Embryonic facial prominence (tissue), 1 donor: ENCODE results near the gene TMEM272.

ENCODE experiments used
- DNase-seq: peaks from one replicate; pipeline ENCODE4 v3.0.0-alpha.2; 2016; ENCODE audit errors: extremely low spot score

Gene TMEM272

DNA sequence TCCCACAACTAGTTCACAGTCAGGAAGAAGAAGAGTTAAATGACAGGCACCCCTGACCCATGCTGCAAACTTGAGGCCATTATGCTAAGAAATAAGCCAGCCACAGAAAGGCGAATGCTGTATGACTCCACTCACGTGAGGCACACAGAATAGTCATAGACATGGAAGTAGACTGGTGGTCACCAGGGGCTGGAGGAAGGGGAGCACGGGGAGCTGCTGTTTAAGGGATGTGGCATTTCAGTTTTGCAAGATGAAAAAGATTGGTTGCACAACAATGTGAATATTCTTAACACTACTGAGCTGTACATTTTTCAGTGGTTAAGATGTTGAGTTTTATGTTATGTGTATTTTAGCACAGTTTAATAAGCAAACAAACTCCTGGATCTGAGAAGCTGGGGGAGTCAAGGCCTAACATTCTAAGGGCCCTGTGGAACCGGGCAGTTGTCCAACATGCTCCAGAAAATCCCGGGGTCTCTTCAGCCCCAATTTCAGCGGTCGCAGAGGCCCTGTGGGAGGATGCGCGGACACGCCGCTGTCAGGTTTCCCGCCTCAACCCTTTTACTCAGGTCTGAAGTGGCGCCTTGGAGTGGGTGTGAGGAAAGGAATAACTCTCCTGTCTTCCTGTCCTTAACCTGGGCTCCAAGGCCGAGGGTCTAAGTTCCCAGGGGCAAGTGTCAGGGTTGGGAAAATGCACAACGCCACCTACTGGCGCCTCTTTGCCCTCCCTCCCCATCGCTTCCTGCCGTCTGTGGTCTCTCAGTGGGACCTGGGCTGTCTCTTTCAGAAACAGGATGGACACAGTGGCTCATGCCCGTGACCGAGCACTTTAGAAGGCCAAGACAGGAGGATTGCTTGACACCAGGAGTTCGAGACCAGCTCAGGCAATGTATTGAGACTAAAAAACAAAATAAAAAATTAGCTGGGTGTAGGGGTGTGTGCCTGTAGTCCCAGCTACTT is 4.4 kb upstream of the TMEM272 start:
- DNase-seq: no peak

DNA sequence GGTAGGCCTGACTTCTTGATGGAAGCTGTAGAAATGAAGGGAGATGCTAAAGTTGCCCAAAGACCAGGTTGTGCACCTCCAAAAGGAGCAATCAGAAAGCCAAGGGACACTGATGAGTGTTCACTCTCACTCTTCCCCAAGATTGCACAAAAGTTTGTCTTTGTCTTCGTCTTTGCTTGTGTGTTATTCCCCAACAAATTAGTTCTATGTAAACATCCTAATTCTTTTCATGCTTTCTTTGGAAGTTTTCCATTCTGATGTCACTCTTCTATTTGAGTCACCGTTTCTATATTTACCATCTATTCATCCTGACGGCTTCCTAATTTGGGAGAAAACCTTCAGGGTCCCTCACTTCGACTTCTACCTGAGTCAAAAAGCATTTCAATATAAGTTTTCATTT is 3.7 kb upstream of the TMEM272 start:
- DNase-seq: no peak

DNA sequence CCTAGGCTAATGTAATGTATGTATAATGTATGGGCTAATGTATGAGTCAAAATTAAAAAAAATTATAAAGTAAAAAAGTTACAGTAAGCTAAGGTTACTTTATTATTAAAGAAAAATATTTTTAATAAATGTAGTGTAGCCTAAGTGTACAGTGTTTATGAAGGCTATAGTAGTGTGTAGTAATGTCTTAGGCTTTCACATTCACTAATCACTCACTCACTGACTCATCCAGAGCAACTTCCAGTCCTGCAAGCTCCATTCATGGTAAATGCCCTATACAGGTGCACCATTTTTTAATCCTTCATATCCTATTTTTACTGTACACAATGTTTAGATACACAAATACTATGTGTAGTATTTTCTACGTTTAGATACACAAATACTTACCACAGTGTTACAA is 1.8 kb upstream of the TMEM272 start:
- DNase-seq: no peak

DNA sequence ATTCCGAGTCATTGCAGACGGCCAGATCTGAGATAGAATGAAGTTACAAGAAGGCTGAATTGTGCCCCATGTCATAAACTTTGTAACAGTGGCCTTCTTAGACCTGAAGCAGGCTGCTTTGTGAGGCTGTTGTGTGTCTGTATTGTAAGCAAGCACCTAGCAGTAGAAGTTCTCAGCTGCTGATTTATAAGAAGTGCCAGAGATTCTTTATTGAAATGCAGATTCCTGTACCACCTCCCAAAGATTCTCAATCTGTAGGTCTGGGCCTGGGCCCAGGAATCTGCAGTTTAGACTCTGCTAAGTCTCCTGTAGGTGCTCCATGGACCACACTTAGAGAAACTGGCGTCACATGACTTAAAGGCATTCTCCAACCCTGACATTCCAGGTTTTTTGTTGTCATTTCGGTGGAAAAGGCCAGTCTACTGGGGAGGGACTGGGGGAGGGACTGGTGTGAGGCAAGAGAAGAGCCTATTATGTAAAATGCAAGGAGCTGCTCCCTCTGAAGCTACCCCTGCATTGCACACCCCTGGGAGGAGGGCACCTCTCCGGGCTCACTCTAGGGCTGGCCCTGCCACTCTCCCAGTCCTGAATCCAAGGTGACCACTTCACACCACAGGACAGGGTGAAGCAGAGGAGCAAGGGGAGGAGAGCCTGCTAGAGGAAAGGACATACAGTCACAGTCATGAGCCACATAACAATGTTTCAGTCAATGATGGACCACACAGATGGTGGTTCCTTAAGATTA is 769 bp upstream of the TMEM272 start:
- DNase-seq: no peak

DNA sequence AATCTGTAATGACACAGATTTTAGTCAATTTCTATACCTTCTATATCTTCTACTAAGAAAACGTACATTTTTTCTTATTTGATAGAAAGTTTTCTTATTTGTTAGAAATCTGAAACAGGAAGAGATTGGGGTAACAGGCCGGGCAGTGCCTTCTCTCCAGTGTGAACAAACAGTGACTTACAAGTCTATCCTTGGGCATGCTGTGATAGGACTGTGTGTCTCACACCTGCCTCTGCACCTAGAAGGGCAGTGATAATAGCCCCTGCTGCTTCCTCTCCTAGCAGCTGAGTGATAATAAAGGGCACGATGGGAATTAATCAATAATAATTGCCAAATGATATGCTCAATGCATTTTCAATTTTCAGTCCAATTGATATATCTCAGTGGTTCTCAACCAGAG is 1.4 kb downstream of the TMEM272 start:
- no peak for DNase-seq

DNA sequence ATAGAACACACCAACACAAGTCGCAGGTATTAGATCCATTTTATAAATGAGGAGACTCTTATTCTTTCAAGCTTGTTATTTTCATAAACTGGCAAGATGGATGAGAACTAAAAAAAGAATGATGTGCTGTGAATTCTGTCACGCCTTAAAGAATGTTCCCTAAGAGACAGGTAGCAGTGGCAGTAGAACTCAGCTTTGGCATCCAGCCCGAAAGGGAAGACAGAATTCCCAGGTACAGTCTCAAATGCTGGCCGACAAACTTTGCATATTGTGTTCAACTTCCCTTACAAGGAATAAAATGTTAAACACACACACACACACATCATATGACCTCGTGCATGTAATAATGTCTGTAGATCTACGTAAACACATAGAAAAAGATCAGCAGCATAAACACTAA is 3.2 kb downstream of the TMEM272 start:
- no peak for DNase-seq

DNA sequence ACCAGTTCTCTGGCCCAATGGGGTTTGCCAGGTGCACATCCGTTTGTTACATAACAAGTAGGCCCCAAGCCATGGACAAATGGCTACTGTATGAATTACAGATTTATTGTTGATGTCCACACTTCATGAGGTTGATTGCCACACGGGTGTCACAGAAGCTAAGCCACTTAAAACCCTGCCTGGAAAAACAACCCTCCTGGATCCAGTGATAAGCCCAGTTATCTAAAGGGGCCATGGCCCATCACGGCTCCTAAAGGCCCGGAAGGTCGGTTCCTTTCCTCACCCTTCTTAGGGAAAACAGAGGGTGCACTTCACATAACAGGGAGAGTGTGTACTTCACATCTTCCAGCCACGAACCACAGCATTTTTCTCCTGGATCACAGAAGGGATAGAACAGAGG is 4.1 kb downstream of the TMEM272 start:
- no peak for DNase-seq

DNA sequence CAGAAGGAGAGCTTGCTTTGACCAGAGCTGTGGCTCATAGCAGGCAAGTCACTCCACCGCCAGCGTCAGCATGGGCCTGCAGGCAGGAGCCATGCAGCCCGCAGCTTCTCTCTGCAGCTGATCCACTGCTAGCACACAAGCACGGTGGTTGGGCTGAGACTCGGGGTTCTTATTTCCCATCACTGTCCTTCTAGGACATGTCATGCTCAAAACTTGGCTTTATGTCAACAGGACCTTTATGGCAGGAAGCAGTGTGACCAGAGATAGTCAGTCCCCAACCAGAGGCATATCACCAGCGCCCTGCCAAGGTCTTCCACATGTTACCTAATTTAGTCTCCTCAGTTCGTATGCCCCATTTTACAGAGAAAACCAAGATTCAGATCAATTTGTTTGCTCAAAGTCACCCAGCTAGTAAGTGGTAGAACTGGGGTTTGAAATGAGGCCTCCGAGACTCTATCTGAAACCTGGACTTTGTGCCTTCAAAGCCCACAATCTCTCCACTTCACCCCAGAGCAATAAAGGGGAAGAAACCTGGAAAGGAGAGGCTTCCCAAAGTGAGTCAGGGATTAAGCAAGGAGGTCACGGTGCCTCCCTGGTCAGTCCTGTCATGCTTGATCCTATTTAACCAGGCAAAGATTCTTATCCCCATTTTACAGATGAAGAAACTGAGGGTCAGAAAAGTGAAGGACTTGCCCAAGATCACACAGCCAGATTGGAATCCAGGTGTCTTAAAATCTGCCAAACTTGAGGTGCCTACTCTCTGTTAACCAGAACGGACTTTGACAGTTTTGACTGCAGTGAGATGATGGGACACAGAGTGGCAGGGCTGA is 5.1 kb downstream of the TMEM272 start:
- no peak for DNase-seq

DNA sequence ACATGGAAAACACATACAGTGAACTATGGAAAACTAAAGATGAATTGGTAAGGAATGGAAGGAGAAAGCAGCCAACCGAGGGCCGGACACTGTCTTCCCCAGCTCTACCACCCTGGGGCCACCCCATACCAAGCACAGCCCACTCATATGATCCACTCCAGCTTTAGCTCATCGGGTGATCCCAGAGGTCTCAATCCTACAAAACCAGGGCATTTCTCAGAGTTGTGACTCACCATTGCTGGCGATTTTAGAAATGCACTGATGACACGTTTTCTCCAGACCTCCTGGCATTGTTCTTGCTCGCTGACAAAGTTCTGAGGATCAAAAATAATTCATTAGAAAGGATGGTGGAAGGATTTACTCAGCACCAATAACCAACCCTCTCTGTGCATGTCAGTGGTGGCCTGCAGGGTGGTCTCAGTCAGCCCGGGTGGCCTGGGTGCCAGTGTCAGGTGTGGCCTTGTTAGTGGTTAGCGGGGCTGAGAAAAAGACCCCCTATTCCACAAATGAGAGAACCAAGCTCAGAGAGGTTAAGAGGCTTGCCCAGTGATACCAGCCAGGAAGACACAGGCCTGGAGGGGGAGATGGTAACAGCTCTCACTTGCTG is 6.6 kb downstream of the TMEM272 start:
- no peak for DNase-seq

DNA sequence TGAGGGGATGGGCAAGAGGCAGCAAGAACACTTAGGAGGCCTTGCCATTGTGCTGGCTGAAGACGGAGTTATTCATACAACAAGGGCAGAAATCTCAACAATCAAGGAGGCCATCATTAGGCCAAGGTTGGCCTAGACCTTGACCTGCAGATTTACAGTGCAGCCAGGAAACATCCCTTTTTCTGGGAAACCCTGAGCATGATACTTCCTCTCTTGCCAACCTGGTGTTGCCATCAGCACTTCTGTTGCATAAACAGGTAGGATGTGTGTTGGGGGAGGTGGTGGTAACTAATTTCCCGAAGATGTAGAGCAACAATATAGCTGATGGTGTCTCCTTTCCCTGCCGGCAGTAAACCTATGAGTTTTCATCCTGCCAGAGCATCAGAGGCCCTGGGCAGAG is 8.0 kb downstream of the TMEM272 start:
- DNase-seq: no peak

DNA sequence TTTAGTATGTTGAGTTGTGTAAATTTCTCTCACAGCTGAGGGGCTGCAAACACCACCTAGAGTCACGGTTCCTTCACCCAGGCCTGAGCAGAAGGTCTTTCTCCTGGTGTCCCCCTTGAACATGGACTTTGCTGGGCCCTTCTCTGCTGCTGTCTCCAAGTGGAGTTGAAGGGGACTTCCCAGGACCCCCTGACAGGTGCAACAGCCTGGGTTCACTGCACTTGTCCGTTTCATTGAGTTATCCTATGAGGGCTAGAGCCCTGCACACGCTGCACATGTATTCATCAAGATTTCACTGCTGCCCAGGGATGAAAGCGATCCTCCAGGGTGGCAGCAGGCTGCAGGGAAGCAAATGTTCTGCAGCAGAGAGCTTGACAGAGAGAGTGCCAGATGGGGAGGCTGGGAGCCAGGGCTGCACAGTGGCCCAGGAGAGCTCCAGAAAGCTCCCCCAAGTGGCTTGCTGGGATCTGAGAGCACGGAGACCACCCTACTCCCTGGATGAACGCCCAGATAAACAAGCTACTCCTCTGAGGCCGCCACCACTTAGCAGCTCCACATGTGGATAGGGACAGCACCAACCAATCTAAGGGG is 10.3 kb downstream of the TMEM272 start:
- DNase-seq: no peak

DNA sequence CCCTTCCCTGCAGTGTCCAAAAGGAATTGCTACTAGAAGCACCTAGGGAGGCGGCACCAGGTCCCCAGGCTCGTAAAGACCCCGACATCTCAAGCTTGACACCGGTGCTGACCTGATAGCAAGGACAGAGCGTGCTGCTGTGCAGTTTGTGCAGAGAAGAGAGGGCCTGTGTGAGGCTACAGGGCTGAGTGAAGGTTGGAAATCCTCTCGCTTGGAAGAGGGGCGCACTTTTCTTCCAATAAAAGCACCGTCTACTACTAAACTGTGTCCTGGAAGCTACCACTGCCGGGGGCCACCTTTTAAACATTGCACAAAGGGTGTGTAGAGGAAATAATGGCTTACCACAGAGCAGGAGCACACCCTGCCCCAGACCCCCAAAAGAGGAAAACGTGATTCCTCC is 11.0 kb downstream of the TMEM272 start:
- DNase-seq: no peak

DNA sequence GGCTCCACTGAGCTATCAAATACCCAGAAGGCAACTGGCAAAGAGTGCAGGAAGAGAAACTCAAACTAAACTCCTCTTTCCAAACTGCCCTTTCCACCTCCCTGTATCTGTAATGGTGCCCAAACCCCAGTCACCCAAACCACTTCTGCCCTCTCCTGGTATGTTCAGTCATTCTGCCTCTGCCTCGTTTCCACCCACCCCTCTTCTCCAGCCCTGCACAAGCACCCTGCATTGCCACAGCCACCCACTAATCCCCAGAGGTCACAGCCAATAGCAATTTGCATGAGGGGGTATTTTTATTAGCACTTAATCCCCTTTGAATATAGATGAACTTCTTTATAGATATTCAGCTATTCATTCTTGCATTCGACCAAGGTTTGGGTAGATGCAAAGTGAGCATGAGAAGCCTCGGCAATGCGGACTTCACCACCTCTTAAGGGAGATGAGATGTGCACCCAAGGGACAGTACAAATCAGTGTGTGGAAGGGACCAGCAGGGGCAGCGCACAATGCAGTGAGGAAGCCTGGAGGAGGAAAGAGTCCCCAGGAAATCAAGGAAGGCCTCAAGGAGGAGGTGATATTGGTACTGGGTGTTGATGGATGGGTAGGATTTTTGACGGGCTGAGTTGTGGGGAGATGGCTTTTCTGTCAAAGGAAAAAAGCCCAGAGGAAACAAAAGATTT is 12.4 kb downstream of the TMEM272 start:
- no peak for DNase-seq

DNA sequence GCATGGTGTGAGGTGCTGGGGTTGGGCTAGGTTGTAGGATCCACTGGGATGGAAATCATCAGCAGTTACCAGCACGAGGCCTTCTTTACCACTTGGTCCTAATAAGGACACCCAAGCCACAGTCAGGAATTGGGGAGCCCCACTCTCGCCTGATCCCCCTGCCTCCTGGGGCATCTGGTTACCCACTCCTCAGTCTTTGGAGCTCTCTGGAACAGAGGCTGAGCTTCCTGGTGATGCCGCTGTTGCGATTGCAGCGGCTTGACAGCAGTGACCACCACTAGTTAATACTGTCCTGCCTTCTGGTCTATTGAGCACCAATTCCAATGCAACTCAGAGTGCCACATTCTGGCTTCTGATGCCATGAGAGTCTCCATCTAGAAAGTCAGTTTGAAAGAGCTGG is 13.5 kb downstream of the TMEM272 start:
- no peak for DNase-seq

DNA sequence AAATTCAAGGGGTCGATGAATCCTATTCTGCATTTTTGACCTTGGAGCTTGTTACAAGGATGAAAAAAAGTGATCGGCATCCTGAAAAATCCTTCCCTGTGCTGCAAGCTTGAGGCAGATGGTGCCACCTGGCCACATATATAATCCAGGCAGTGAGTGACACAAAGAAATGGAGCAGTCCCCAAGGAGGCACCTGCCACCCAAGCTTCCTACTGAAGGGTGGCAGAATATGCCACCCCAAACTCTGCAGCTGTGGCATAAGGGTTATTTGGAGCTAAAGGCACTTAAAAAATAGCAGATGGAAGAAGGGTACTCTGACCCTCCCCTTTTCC is 15.4 kb downstream of the TMEM272 start:
- no peak for DNase-seq

DNA sequence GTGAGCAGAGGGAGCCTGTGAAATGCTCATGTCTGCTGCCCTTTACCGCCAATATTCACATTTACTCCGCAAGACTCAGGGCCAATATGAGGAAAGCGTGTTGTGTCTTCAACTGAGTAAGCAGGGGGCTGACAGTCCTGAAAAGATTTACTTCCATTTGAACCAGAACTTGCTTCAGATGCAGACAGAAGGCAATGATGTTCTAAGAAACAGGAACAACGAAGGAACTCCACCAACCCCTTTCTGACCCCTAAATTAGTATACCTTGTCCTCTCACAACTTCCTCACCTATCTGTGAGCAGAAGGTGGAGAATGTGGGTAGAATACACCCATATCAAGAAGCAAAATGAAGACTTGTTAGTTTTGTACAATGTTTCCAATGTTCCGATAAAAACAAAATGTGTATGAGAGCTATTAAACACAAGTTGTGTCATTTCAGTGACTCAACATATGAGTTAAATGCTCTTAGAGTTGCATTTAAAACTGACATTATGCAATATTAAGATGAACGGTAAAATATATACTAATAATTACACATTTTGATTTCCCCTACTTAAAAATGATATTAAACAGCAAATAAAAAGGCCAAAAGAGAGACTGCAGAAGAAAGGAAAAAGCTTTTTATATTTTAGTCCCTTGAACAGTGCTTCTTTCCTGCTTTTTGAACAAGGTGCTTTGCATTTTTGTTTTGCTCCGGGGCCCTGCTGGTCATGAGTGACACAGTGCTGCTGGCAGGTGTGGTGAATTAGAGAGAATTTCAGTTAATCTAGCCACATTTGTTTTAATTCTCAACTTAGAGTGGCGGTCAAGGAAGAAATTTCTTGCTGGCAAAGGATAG is 16.0 kb downstream of the TMEM272 start:
- no peak for DNase-seq

DNA sequence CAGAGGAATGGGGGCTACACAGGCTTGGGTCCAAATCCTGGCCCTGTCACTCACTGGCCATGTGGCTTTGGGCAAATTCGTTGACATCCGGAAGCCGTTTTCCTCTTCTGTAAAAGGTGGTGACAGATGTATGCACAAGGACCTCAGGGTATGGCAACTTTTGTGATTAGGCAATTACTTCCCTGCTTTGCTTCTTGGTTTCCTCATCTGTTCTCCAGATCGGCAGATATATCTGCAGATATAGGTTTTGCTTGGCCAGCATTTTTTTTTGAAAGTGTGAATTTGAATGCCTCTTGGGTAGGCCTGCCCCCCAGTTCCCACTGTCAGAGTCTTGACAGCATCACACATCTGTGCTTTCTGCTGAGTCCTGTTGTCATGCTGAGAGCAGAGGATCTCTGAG is 17.7 kb downstream of the TMEM272 start:
- DNase-seq: no peak

DNA sequence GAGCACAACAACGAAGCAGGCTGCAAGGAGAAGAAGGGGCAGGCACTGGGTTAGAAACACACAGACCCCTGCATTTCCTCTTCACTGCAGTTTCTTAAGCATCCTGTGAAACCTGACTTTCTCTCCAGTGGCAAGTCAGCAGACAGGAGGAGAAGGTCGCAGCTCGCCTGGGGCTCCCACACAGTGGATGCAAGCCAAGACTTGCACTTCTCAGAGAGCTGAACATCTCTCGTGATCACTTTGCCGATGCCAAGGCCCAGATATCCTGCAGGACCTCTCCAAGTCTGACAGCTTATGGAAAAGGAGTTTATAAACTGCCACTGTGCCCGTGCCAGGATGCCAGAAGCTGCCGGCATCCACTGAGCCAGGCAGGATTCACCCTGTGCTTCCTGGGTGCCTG is 18.4 kb downstream of the TMEM272 start:
- no peak for DNase-seq

DNA sequence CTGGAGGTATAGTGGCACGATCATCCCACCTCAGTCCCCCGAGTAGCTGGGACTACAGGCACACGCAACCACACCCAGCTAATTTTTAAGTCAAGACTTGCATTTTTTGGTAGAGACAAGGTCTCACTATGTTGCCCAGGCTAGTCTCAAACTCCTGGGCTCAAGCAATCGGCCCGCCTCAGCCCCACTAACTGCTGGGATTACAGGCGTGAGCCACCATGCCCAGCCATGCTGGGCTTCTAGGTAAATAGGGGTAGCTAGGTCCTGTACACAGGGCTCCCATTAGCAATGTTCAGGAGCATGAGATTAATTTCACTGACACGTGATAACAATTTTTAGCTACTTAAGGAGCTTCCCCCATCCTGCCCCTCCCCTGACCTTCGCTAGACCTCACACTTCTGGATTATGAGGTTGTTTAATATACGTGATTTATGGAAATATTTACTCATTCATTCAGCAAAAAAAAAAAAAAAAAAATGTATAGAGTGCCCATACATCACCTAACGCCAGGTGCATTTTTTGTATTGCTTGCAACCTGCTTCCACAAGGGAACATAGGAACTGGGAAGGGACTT is 19.2 kb downstream of the TMEM272 start:
- no peak for DNase-seq

DNA sequence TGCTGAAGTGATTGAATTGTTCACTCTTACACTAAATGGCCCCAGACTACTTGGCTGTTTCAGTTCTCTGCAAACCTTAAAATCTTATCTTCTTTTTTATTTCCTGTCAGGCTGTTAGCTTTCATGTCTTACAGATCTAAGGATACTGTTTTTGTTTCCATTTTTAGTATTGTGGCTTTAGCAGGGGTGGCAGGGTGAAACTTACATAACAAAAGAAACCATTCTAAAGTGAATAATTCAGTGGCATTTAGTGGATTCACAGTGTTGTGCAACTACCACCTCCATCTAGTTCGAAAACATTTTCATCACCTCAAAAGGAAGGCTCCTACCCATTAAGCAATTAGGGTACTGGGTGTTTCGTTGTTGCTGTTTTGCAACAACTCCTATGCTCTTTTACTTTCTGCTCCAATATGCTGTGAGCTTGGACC is 19.8 kb downstream of the TMEM272 start:
- no peak for DNase-seq
